HT-29 (cell line): ENCODE data around the gene G3BP2. TPM values are rescaled to one million over a fixed set of nuclear protein-coding genes. Genes with fewer than 3 reads are reported as not detected.
"Not testable (repeated sequence)": the region's sequence is repeated elsewhere in the genome, so short reads cannot be mapped to it uniquely, and the experiment has no call there.

Experiments
- DNase-seq: peaks from one replicate; pipeline ENCODE4 v3.0.0-alpha.2; 2015; ENCODE audit warnings: low spot score
- total RNA-seq: library from RNA; depleted of rRNA; stranded (reverse); fragments of >200 nt; shearing (Covaris generic); gene quantifications from 2 replicates; pipeline ENCODE4 v1.2.3, GENCODE V29; 2014

The G3BP2 gene
- total RNA-seq, 1 experiment from 2014 or later: 54.0 TPM

DNA sequence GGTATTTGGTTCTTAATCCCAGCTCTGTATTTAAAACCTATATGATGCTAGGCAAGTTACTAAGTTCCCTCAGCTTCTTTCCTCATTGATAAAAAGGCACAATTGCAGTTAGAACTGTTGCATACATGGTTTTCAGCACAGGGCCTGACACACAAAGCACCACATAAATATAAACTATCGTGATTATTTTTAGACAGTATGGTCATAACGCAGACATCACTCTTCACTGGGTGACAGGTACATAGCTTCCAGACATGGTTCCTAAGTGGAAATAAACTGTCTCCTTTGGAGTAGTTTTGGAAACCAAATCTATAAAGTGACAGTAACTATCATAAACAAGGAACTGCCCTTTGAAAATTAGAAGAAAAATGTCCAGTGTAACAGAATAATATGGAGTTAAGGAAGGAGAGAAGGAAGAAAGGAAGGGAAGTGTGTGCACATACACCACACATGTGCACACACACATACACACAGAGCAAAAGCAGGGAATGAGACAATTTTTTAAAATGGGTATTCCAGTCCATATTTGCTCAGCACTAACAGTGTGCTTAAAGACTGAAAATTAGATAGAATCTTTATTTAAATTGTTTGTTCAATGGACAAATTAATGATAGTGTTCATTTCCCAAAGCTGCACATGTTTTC is 12.5 kb upstream of the G3BP2 start:
- DNase-seq: no peak

DNA sequence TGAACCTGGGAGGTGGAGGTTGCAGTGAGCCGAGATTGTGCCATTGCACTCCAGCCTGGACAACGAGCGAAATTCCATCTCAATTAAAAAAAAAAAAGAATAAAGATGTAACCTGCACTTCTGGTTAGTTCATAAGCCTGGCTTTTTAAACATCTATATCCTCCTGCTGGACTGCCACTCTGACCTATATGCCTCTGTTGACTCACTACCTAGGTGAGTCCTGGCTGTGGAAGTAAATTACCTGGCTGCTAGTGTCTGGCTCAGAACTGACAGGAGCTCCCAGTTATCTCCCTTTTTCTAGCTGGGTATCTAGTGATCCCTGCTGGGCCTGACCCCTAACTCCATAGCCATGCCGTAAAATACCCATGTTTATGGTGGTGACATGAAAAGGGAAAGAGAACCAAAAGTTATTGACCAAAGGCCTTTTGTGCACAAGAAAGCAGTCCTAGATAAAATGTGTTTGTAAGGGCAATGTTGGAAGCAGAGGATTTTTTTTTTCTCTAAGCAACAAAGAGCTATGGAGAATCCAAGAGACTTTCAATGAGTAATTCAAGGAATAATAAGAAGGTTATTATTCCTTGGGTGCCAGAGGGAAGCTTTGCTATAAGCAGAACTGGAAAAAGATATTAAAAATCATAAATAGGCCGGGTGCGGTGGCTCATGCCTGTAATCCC is 10.4 kb upstream of the G3BP2 start:
- DNase-seq: no peak

DNA sequence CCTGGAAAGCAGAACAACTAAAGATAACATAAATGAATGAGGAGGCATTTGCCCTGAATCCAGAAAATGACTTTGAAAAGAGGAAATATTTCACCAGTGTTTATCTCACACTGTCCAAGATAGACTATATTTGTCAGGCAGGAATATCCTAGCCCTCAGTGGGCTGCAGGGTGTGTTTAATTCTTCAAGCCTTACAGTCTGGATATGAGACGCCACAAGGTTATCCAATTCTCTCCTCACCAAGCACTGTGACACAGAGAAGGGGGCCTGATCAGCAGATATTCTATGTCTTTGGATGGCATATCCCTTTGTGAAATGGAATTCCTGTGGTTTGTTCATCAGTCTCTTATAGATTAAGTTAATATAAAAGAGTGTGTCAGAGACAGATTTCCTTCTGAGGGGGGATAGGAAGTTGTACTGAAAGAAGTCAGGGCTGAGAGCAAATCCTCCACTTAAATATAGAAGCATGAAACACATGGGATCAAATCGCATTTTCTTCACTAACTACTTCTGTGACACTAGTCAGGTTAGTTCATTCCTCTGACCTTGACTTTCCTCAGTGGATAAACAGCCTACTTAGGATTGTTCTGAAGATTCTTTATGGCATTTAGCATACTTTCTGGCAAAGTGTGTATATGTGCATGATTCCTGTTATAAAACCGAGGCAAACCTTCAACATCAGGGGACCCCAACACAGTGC is 6.8 kb upstream of the G3BP2 start:
- no peak for DNase-seq

DNA sequence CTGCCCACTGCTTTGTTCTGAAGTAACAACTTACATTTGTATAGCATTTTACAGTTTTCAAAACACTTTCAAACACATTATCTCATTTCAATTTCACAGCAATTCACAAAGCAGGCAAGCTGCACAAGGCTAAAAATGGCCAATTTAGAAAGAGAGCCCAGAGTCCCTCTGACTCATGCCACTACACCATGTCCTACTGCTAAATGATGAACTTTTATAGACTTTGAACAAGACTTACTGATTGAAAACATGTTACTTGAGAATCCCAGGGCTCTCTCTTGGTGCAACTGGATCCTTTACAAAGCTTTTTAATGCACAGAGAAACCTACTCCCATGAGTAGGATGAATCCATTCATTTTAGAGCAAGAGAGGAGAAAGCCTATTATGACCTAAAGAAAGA is 5.8 kb upstream of the G3BP2 start:
- DNase-seq: no peak

GRCh38 chr4:75678473-75678872 is 5.3 kb upstream of the G3BP2 start:
- DNase-seq: no peak

DNA sequence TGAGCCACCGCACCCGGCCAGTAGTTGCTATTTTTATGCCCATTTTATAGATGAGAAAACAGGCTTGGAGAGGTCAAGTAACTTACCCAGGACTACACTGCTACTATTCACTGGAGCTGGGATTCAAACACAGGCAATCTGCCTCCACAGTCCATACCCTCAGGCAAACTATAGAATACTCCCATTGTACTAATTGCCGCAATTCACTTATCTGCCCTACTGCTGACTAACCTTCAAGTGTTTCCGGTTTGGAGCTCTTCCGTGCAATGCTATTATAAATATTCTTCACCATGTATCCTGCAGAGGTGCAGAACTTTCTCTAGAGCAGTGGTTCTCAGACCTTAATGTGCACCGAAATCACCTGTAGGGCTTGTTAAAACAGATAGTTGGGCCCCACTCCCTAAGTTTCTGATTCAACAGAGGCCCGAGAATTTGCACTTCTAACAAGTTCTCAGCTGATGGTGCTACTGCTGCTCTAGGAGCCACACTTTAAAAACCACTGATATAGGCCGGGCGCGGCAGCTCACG is 1.9 kb upstream of the G3BP2 start:
- DNase-seq: no peak

DNA sequence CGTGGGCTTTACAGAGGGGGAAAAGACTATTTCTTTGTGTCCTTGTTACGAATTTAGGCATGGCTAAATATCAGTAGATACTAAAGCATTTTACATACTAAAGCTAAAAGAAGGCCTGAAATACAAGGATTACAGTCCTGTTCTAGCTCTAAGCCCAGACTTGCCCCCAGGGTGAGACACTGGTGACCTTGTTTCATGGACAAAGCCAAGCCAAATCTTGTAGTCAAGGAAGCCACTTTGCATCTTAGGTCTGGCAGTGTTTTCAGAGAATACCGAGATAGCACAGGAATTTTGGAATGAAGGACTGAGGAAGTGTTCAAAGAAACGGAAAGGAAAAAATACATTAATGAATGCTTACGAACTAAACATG is 733 bp upstream of the G3BP2 start:
- DNase-seq: no peak

DNA sequence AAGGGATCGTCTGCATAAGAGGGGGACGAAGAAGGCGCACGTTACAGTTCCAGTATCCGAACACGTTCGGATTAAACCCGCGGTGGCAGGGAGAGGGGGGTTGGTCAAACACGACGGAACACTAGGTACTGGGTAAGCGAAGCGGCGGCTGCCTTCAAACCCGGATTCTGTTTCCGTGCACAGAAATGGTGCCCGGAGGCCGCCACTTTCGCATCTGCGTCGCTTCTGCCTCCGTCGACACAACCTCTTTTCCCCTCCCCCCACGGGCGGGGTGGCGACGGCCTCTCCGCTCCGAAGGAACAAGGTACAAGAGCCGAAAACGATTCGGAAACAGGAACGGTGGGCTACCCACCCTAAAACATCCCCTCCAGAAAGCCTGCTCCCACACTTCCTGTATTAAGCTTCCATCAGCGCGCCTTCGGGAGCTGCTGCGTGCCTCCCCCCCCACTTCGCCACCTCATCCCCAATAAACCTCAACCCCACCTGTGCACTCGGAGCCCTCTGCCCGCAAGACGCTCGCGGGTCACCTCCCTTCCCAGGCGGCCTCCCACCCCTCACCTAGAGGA is 667 bp downstream of the G3BP2 start:
- peak; percentile 67 for DNase-seq

DNA sequence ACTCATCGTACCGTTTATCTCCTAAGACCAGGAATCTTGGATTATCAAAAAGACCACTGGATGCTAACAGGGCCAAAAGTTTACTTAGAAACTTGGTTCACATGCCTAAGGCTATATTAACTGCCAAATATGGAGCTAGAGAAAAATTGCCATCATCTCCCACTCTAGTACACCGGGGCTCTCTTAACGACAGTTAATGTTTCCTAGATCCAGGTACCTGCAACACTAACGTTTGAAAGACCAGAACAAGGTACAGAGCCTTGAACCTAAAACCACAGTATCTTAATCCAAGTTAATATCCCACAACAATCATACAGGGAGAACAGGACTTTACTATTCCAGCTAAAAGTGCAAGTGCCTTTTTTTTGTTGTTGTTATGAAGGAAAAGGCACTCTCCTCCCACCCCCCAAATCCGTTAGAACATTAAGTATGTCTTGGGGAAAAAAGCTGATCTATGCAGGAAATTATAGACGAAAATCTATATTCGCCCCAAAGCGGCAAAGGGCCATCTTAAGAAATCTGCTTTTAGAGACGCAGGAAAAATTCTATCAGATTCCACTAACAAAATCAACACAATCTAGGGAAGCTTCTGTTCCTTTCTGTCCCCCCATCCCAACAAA is 1.3 kb downstream of the G3BP2 start:
- peak; percentile 20 for DNase-seq

DNA sequence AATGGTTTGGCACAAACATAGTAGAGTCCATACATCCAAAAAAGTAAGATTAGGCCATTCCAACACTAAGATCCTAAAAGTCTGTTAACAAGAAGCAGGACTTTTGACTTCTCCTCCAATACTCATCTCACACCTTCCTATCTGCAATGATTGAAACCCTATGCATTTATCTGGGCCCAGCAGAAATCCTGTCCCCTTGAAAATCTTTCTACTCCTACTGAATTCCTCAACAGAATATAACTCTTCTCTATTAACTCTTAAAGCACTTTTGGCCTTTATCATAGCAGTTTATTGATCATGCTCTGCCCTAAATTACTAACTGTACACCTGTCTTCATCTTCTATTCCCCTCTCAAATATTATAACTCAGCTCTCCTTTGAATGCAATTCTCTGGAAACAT is 4.6 kb downstream of the G3BP2 start:
- no peak for DNase-seq

DNA sequence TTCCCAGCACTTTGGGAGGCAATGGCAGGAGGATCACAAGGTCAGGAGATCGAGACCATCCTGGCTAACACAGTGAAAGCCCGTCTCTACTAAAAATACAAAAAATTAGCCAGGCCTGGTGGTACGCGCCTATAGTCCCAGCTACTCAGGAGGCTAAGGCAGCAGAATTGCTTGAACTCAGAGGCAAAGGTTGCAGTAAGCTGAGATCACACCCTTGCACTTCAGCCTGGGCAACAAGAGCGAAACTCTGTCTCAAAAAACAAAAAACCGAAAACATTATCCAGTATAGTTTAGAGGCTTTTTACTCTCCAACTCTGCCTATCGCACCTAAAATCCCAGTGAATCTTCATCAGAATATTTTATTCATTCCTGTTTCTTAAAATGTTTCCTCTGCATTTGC is 5.6 kb downstream of the G3BP2 start:
- DNase-seq: not testable (repeated sequence)

DNA sequence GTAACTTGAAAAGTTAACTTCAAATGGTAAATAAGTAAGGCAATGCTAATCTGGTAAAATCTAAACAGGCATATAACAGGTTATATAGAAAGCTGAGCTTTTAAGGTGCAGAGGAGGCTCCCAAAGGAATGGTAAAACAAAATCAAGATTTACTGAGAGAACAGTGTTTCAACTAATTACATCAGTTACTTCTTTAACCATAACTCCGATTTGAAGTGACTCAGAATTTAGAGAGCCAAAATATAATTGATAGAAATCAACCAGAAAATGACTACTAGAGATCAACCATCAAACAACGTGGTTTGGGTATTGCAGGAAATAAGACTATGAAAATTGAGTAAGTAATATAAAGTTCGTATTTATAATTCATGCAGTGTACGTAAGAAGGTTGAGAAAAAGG is 6.9 kb downstream of the G3BP2 start:
- no peak for DNase-seq

GRCh38 chr4:75664604-75665003 is 8.6 kb downstream of the G3BP2 start:
- DNase-seq: not testable (repeated sequence)

- no peak for DNase-seq
Observed at GRCh38 chr4:75662626-75663025, 10.6 kb downstream of the G3BP2 start.

- no peak for DNase-seq
Observed at GRCh38 chr4:75660491-75660890, 12.7 kb downstream of the G3BP2 start.

DNA sequence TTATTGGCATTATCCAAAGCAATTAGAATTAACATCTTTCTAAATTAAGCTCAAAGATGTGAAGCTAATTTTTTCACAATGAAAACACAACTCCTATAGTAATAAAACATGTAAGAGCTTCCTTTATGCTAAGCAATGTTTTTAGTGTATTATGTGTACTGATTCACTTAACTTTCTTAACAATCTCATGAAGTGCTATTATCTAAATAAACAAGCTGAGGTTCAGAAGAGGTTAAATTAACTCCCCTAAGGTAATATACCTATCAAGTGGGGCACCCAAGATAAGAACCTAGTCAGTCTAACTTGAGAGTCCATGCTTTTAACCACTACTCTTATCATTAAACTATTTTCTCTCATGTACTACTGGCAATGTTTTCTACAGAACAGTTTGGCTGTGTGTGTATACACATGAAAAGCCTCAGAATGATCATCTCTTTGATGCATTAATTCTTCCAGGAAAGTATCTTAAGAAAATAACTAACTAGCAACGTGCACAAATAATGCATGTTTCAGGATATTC is 13.6 kb downstream of the G3BP2 start:
- DNase-seq: no peak

- DNase-seq: peak; percentile 60
Observed at GRCh38 chr4:75658876-75659275, 14.3 kb downstream of the G3BP2 start.

DNA sequence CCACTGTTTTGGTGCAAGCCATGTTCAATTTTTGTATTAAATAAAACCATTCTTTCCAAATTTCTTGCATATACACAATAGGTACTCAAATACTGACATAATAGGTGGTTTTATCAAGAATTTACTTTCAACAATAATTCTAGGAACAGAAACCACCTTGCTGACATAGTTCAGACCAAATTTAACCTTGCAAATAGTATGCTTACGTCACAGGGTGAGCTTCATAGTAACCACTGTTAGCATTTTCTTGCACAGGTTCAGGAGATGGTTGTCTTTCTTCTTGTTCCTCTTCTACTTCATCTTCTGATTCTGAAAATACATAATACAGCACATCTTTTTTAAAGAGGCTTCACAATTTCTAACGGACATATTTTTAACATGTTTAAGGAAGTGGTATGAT is 17.6 kb downstream of the G3BP2 start:
- DNase-seq: no peak

GRCh38 chr4:75654905-75655304 is 18.3 kb downstream of the G3BP2 start:
- DNase-seq: no peak

DNA sequence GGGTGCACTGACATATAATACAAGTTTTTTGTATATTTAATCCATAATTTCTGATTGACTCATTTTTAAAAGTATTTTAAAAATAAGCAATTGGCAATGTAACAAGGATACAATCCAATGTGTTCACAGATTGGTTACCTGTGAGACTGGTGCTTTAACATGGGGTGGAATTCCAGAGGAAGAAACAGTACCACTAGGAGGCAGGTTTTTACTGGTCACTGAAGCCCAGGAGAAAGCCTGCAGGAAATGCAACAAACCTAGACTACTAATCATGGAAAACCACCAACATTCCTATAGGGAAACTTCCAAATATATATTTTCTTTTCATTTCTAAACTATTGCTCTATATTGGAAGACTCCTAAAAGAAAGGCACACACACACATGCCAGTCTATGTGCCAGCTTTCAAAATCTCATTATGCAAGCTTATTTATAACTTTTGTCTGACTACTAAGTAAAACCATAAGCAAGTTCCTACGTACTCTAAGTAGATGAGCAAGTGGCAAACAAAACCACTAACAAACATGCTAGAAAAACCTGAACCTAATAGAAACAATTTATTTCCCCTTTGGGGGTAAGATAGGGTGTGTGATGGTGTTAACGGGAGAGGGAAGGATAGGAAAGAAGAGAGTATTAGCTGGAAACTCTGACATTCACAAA is 19.2 kb downstream of the G3BP2 start:
- peak; percentile 52 for DNase-seq

GRCh38 chr4:75644095-75644494 is 29.1 kb downstream of the G3BP2 start:
- no peak for DNase-seq
